Amniotic epithelial cell (primary cell): ENCODE data around the gene SNX14.

Source experiments
- DNase-seq: peaks from one replicate; pipeline ENCODE4 v3.0.0-alpha.2; 2010; ENCODE audit warnings: low read depth

SNX14 gene

DNA sequence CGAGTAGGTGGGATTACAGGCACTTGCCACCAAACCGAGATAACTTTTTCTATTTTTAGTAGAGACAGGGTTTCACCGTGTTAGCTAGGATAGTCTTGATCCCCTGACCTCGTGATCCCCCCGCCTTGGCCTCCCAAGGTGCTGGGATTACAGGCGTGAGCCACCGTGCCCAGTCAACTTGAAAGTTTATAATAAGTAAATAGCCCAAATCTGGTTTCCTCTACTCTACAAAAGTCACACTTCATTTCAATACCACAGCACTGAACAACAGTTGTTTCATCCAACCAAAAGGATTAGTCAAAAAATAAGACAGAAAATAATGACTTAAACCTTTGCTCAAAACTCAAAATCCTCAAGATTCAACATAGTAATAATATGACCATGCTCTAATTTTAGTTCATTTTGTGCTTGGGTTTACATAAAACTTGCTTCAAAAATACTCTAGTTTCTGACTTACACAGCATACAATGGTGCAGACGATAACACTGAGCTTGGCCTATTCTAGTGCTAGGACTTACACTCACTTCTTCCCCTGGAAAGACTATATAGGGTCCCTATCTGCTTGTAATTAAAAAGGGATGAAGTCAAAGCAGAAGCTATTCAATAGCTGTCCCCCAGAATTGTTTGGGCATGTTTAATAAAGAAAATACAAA lies 87.1 kb downstream of the SNX14 start:
- DNase-seq: no peak

DNA sequence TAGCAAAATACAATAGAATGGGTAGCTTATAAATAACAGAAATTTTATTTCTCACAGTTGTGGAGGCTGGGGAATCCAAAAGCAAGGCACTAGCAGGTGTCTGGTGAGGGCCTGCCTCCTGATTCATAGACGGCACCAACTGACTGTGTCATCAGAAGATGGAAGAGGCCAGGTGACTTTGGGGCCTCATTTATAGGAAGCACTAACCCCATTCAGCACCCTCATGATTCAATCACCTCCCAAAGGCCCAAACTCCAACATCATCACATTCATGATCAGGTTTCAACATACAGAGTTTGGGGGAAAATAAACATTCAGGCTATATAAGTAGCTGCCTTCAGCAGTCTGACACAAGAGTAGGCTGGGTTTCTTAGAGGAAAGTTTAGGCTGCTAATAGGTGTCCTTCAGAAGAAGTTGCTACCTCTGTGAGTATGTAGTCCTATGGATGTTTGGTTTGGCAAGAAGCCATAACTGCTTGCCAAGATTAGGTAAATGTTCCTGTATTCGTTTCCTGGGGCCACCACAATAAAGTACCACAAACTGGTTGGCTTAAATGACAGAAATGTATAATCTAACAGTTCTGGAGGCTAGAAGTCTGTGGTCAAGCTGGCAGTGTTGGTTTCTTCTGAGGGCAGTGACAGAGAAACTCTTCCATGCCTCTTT lies 94.9 kb downstream of the SNX14 start:
- peak; percentile 4 for DNase-seq

GRCh38 chr6:85496856-85497255 lies 96.8 kb downstream of the SNX14 start:
- DNase-seq: no peak

DNA sequence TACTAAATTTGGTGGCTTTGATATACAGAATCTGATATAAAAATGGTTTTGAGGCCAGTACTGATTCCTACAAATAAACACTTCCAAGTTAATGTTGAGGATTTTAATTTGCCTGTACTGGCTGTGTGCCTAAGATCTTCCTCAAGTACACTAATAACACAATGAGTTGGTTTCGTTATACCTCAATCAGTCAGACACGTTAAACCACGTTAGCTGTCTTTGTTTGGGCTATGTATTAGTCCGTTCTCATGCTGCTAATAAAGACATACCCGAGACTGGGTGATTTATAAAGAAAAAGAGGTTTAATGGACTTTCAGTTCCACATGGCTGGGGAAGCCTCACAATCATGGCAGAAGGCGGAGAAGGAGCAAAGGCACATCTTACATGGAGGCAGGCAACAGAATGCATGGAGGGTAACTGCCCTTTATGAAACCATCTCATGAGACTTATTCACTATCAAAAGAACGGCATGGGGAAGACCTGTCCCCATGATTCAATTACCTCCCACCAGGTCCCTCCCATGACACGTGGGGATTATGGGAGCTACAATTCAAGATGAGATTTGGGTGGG lies 97.6 kb downstream of the SNX14 start:
- DNase-seq: no peak

DNA sequence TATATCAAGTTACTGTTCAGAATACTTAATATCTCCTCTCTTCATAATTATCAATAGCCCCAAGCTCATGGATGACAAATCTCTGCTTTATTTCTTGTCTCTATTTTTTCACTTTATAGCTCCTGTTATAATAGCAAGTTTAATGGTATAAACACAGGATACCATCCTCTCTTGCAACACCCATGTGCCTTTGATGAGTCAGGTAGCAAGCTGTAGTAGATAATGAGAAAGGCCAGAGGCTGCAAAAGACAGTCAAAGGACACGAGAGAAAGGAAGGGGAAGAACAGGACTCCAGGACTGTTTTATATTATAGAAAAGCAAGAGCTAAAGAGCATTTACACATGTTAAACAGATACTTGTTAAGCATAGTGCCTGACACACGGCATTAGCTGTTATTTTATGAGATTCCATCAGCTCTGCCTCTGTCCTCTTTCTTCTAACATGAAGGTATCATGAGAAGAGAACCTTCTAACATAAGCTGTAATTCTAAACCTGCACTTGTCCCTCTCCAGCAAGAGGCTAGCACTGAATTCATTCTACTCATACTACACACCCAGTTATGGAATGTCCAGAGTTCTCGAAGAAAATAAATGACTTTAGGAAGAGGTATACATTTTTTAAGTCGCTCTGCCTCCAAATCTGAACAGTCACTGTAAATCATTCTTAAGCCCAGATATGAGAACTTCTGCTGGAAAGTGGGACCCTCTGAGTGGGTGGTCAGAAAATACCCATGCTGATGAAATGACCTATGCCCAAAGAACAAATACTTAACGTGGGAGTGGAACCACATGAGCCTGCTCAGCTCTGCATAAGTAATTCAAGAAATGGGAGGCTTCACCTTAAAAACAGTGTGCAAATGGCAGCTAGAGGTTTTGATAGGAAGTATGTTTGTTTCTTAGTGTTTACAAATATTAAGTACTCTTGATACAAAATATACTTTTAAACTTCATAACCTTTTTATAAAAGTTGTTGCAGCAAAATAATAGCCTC lies 98.8 kb downstream of the SNX14 start:
- DNase-seq: peak; percentile 82

DNA sequence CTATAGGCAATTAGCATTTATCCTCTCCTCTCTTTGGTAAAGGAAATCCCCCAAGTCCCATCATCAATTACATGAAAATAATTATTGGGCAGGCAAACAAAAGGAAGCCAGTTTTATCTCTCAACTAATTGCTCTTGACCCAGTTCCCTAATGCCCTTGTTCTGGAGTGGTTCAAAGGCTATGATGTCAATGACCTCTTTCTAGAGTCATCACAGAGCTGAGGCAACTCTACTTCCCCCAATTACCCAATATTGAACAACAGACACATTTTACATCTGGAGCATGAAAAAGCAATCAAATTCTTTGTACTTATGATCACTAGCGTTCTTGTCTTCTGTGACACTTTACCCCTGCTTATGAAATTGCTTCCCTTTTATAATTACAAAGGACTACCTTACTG lies 100.3 kb downstream of the SNX14 start:
- no peak for DNase-seq

GRCh38 chr6:85490516-85491248 lies 103.0 kb downstream of the SNX14 start:
- DNase-seq: peak; percentile 22

DNA sequence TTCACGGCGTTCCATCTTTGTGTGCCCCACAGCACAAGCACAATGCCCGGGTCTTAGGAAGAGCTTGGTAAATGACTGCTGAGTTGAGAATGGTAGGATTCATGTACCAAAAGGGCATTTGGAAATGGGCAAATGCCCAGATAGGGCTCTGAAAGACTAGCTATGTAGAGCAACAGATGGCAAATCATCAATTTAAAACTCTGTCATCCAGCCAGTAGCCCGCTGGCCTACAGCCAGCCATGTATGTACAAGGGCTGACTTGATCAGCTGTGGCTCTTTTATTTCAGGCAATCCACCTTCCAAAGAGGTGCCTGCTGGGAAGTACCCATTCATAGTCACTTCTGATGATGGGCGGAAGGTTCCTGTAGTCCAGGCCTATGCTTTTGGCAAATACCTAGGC lies 108.7 kb downstream of the SNX14 start:
- DNase-seq: no peak

- DNase-seq: no peak
These were observed 109.8 kb downstream of the SNX14 start for GRCh38 chr6:85483846-85484245.

DNA sequence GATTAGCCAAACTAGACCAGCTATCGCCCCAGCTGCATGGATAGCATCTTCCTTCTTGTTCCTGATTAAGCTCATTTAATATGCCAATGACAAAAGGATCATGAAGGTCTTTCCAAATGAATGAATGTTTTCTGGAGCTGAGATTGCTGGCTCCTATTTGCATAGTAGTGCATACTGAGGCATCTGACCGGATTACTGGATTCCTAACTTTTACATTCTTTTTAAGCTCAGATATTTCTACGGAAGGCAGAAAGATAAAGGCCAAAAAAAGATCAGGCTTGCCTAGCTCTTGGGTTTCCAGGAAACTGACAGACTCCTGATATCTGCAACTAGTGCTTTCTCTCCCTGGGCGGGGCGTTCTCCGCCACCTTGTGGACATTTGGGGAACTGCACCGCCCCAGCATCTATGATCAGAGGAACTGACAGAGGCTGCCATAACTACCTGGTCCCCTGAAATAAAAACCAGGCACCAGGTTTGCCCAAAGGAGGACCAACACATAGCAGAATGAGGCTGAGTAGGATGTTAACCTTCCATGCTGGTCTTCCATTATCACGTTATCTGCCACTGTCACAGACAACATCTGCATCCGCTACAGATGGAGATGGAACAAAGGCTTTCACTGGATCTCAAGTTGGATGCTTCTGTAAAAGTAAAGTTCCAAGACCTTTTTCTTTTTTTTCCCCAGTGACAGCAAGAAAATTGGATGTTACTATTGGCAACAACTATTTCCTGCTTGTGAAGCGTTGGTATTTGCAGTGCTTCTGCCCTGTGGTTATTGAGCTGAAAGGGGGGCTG lies 110.6 kb downstream of the SNX14 start:
- DNase-seq: peak; percentile 61

- peak; percentile 49 for DNase-seq
These were observed 111.3 kb downstream of the SNX14 start for GRCh38 chr6:85482206-85482904.

GRCh38 chr6:85479208-85479607 lies 114.5 kb downstream of the SNX14 start:
- DNase-seq: no peak

GRCh38 chr6:85476532-85476931 lies 117.1 kb downstream of the SNX14 start:
- DNase-seq: no peak

DNA sequence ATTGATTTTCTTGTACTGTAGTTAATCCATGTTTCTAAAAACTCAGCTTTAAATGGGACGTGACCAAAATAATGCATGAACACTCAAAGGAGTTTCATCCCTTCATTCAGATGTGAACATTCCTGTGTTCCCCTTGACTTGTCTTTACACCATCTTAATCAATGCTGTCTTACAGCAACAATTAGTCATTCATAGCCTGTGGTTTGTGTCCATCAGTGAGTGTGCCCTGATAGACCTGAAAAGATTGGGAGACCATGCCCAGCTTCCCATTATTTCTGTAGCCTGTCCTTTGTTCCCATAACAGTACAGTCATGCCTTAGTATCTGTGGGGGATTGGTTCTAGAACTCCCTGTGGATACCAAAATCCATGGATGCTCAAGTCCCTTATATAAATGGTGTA lies 119.9 kb downstream of the SNX14 start:
- no peak for DNase-seq

DNA sequence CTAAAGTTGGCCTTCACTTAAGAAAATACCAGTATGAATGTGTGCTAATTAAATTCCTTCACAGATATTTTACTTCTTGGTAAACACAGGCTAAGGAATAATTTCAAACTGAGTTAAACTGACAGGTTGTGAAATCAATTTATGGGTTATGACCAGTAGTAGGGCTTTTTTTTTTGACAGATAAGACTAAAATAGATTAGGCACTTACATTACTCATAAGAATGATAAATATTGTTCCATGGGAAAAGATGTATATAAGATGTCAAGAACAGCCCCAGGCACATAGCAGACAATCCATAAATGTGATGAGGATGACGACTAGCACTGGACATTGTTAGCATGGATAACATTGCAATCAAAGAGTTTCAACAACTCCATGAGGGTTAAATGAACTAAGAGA lies 120.9 kb downstream of the SNX14 start:
- peak; percentile 81 for DNase-seq

- no peak for DNase-seq
These were observed 123.6 kb downstream of the SNX14 start for GRCh38 chr6:85470023-85470410.

- no peak for DNase-seq
These were observed 124.2 kb downstream of the SNX14 start for GRCh38 chr6:85469276-85470022.

GRCh38 chr6:85468326-85468725 lies 125.3 kb downstream of the SNX14 start:
- DNase-seq: peak; percentile 51

- DNase-seq: no peak
These were observed 127.9 kb downstream of the SNX14 start for GRCh38 chr6:85465762-85466161.
